Mucosa of gallbladder (tissue), 1 donor: ENCODE results near the gene FA2H. TPM values are rescaled to one million over a fixed set of nuclear protein-coding genes. Genes with fewer than 3 reads are reported as not detected.
A peak's percentile ranks its signal among the peaks of the same experiment; 100 is the strongest.
"Not testable (repeated sequence)": the region's sequence is repeated elsewhere in the genome, so short reads cannot be mapped to it uniquely, and the experiment has no call there.

Source experiments
- DNase-seq: peaks from one replicate; pipeline ENCODE4 v3.0.0-alpha.2; 2020; ENCODE audit warnings: low spot score
- total RNA-seq: library from RNA; stranded (reverse); gene quantifications from one replicate; pipeline ENCODE4 v1.2.1, GENCODE V29; 2021
- donor health status: DM: no; HTN: no; CAD: no.

The FA2H gene
- total RNA-seq, 1 donor from 2014 or later = 82.2 TPM

DNA sequence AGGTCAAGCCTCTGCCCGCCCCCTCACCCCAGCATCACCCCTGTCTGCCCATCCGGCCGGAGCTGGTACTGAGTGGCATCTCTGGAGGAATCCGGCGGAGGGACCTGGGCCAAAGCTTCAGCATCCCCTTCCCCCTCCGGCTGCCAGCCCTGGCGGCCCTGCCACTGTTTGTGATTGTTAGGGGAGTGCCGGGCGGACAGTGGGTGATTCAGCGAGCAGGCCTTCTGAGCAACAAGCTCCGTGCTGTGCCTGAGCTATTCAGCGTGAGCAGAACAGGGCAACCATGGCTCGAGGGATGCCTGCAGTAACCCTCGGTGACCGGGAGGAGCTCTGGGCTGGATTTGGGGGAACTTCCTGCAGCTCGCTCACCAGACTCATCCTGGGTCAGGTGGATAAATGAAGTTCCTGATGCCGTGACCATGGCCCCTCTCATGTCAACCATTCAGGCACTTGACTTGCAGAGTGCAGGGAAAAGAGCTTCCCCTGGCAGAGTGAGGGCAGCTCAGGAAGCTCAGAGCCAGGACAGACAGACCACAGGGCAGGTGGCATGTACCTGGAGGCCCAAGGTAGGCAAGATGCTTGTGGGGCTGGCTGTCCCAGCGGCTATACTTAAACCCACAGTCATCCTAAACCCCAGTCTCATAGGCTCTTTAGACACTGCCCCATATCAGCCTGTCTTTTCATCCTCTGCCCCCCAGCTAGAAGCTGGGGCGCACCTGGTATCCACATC, 49.6 kb downstream of the FA2H start:
- peak; percentile 59 for DNase-seq

DNA sequence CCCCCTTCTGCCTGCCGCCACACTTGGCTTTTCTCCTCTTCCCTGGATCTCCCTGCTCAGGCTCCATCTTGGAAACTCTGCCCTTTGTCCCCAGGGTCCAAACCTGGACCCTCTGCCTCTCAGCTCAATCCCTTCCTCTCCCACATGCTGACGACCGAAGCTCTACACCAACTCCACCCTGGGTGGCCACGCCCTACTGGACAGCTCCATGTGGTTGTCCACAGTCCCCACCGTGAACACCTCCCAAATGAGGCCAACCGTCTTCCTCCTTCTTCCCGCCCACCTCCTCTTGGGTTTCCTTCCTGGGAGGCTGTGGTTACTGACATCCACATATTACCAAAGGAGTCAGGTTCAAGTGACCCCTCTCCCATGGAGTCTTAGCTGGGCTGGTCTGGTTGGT, 51.4 kb downstream of the FA2H start:
- DNase-seq = no peak

DNA sequence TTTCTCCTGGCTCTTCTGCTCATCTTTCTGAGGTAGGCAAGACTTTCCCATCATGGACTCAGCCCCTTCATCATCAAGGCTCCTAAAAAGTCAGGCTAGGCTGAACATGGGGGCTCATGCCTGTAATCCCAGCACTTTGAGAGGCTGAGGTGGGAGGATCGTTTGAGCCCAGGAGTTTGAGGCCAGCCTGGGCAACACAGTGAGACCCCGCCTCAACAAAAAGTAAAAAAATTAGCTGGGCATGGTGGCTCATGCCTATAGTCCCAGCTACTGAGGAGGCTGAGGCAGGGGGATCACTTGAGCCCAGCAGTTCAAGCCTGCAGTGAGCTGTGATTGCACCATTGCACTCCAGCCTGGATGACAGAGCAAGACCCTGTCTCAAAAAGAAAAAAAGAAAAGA, 52.5 kb downstream of the FA2H start:
- DNase-seq = not testable (repeated sequence)

DNA sequence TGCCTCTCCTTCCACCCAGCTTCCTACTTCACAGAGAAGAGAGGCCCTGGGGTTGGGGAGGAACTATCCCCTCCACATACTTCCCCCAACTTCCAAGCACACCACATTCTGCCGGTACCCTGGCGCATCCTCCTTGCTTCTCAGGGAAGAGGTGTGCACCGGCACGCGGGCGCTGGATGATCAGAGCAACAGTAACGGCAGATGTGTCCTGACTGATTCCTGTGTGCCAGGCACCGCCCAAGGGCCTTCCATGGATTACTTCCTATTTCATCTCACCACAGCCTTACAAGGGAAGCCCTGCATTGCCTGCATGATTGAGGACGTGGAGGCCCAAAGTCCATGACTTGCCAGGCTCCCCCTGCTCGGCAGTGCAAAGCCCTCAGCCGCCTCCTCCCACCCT, 52.9 kb downstream of the FA2H start:
- no peak for DNase-seq

DNA sequence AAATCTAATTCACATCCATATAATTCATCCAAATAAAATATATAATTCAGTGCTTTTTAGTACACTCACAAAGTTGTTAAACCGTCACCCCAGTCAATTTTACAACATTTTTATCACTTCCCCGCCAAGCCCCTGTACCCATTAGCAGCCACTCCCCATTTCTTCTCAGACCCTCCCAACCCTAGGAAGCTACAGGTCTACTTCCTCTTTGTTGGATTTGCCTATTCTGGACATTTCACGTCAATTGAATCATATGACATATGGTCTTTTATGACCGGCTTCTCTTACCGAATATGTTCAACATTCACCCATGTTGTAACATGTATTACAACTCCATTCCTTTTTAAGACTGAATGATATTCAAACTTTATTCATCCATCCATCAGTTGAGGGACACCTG, 54.0 kb downstream of the FA2H start:
- no peak for DNase-seq

DNA sequence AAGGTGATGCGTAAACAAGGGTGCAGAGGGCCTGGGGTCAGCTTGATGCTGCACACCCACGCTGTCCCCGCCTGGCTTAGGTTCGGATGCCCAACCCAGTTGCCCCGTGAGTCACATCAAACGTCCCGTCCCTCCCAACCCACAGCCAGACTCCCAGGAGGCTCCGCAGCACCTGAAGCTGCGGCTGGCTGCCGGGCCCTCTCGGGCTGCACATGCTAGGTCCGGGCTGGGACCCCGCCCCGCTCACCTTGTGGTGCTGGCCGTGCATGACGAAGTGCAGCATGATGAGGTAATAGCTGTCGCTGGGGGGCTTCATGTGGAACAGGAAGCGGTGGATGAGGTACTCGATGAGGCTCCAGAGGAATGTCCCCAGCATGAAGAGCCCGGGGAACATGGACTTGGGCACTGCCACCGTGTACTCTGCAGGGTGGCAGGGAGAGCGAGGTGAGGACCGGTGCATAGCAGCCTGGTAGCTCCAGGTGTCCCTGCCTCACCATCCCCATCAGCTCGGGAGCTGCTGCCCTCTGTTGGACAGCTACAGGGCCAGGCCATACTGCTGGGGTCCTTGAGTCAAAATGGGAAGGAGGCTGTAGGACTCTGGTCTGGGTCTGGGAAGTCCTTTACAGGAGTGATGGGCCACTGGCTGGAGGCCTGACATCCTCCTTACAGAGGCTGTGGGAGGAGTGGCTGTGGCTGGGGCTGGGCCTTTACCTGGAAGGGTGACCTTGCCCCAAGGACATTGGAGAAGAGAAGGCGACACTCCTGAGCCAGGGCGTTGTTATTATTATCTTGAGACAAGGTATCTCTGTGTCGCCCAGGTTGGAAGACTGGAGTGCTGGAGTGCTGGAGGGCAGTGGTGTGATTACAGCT, 55.6 kb downstream of the FA2H start:
- DNase-seq = no peak

DNA sequence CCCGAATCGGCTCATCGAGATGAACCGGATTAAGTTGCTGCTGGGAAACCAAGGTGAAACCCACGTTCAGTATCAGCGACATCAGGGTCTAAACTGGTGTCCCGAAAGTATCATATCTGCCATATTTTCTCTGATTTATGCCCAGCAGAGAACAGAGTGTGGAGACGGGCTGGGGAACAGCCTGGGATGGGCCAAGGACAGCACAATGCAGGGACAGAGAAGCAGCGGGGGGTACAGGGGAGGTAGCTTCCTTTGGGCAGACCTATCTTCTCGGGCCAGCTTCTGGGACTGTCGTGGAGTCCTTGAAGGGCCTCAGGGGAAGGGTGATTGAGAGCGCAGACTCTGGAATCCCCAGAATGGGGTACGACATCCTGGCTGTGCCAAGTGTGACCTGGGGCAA, 56.5 kb downstream of the FA2H start:
- DNase-seq = no peak

DNA sequence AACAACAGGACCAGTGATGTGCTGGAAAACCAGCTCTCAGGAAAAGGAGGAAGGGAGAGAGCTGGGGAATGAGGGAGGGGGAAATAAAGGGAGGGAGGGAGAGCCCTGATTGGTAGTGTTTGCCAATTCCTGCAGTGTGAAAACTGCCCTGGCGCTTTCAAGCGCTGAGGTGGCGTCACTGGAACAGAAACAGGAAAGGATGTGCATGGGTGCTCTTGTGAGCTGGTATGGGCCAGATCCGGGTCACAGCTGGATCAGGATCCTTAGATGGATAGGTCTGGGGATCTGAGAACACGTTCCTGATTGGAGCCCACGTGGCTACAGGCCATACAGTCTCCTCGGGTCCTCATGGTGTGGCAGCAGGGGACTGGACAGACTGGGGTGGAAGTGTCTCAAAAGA, 57.3 kb downstream of the FA2H start:
- no peak for DNase-seq

DNA sequence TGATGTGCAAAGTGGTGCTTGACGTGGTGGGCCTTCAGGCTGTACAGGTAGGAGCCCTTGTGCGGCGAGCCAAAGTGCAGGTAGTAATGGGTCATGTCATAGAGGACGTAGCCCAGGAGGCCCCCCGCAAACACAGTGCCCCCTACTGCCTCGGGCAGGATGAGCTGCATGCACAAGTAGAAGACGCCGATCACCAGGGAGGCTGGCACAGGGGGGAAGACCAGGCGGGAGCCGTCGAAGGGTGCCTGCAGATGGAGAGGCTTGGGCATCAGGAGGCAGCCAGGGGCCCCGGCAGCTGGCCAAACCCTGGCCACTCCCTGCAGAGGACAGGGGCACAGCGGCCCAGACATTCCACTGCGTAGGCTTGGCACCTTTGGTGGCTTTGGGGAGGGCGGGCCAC, 58.3 kb downstream of the FA2H start:
- DNase-seq = no peak

DNA sequence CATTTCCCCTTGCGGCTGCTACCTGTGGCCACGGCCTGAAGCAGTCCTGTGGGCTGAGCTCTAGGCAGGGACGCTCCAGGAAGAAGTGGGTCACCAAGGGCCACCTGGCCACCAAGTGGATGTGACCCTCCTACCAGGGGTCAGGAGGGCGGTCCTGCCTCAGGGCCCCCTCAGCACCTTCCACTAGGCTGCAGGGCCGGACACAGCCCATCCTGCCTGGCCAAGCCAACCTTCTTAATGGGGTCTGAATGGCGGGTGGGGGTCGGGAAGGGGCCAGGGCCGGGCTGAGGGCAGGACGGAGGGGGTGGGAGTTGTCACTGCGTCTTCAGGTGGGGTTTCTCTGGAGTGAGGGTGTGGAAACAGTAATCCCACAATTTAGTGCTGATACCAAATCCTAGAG, 60.7 kb downstream of the FA2H start:
- DNase-seq = no peak

DNA sequence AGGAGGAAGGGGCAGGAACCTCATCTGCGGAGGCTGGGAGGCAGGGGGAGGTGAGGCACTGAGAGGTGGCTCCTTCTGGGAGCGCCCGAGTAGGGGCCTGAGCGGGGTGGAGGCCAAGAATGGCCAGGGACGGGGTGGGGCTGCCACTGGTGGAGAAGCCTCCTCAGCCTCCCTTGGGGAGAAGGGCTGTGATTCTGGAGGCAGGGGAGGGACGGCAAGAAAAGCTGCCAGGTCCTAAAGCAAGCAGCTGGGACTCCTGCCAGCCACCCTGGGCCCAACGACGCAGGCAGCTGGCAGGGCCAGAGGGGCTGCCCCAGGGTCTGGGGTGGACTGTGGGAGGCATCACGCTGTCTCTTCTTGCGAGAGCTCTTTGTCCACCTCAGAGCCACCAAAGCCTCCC, 61.3 kb downstream of the FA2H start:
- DNase-seq = no peak

DNA sequence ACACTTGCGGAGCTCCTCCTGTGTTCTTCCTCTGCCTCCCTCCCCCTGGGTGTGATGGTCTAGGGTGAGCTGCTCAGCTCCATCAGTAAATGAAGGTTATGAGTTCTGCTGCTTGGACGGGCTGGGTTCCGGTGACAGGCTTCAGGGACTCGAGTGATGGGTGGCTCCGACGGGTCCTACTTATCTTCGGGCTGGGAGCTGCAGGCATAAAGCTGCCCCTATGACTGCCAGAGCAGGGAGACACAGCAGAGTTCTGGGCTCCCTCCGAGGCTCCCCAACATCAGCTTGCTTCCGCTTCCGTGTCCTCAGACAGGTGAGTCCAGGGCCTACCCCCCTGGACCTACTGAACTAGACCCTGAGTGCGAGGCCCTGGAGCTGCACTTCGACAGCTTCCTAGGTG, 62.7 kb downstream of the FA2H start:
- no peak for DNase-seq

DNA sequence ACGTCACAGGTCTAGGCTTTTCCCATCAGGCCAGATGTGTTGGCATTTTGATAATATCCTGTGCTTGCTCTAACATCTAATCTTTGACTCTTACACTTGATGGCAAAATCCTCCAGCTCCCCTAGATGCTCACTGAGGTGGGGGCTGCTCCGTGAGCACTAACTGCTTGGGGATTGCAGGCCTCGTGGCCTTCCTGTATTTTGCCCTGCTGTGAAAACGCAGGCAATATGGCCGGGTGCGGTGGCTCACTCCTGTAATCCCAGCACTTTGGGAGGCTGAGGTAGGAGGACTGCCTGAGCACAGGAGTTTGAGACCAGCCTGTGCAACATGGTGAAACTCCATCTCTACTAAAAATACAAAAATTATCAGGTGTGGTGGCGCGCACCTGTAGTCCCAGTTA, 64.2 kb downstream of the FA2H start:
- DNase-seq = no peak

DNA sequence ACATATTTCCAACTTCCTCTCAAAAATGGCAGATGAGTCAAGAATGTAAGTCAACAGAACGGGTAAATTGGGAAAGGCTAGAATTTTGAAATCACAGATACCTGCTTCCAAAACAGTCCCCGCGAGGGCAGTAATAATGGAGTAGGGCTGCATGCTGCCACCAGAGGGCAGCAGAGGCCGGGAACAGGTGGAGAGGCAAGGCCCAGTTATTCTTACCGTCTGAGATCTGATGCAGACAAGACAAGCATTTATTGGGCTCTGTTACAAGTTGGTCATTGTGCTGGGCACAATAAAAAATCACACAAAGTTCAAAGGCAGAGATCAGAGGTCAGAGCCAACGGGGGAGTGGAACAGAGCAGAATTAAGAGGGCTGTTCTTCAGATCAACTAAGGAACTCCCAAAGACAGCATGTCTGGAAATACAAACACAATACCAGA, 65.2 kb downstream of the FA2H start:
- DNase-seq = peak; percentile 83

DNA sequence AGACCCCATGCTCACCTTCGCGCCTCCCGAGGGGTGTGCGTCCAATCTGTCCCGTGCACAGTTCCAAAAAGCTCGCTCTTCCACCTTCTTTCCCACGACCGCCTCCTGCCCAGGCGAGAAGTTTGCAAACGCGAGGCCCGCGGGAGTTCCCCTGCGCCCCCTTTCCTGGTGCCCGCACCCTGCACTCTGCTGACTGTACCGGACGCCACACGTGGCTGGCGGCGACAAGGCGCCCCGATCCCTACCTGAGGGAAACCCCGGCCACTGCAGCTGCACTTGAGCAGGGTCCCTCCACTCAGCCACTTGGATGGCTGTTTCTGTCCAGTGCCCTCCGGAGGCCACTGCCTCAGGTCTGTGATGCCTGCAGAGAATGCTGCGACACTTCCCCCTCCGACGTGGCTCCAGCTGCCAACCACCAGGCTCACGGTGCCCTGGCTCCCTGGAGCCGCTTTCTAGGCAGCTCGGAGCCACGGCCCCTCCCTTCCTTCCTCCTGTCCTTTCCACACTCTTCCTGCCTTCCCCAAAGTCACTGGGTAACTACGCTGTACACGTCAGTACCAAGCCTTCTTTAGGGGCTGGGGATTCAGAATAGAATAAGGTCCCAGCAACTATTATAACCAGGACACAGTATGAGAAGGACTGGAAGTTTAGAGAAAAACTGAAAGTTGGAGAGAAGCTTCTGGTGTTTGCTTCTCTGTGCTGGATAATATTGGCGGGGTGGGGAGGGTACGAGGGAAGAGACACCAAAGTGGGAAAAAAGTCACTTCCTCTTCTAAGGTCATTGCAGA, 74.0 kb downstream of the FA2H start, which contains the start of gene MLKL:
MLKL (minus strand) TSS at position 425 of the 788 bp plus-strand sequence. CDS start 5,105 bp downstream, outside the sequence.
- peak; percentile 30 for DNase-seq

DNA sequence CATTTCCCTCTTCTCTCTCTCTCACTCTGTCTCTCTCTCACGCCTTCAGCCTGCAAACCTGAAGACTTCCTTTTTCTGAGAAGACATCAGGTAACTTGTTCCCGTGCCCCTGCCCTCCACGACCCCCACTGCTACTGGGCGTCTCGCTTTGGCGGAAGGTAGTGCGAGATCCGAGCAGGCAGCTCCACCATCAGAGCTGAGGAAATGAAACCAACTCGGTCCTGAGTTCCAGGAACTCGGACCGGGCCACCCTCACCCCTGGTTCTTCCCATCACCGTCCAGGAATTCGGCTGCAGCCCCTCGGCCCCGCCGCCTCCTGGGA, 74.5 kb downstream of the FA2H start:
- peak; percentile 18 for DNase-seq

DNA sequence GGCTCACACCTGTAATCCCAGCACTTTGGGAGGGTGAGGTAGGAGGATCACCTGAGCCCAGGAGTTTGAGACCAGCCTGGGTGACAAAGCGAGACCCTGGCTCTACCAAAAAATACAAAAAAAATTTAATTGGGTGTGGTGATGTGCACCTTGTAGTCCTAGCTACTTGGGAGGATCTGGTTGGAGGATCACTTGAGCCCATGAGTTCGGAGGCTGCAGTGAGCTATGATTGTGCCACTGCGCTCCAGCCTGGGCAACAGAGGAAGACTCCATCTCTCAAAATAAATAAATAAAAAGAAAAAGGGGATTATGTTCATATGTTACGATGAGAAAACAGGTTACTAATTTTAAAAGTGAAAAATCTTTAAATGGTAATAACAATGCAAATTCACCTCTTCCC, 75.0 kb downstream of the FA2H start:
- no peak for DNase-seq

DNA sequence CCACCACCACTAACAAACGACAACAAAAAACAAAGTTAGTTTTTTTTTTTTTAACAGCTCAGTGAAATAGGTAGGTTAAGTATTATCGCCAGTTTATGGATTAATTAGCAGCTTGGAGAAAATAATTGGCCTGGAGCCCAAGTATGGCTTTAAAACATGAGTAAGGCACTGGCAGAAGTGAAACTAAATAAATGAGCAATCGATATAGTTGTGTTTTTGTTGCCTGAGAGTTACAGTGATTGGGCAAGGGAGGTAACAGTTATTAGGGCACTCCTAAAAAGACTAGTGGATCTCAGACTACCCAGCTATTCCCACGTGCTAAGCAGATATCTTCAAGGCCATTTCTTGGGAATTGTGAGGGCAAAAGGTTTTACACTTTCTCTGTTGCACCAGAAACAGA, 76.4 kb downstream of the FA2H start:
- no peak for DNase-seq

DNA sequence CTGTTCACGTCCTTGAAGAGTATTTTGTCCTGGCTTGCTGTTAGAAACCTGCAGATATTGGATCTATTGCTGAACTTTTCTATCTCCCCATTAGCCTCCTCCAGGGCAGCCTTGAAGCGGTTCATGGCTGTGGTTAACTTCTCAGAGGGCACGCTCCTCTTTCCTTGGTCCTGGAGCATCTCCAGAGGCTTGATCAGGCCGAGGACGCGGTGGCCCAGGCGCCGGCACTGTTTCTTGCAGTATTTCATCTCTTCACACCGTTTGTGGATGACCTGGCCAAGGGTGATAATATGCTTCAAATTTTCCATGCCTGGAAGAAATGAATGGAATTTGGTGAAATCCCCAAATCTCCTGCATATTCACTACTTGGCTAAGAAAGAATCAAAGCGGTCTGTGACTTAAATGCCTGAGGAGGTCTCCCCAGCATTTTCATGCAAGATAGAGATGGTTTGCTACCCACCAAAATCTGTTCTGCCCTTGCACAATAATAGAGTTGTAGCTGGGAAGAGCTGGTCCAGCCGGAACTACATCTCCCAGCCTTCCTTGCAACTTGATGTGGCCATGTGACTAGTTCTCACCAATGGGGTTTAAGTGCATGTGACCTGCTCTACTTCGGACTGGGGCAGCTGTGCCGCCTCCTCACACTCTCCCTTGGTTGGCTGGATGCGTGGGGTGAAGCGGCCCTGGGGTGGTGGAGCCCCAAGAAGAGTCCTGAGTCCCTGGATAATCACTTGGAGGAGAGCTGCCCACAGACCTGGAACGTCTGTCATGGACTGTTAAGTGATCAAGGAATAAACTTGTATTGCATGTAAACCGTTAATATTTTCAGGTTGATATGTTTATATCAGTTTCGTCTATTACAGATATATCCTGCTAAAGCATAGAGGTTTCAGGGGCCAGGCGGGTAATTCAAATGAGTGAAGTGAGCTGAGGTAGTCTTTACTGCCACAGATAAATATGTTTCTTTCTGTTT, 78.9 kb downstream of the FA2H start:
- DNase-seq = peak; percentile 90

DNA sequence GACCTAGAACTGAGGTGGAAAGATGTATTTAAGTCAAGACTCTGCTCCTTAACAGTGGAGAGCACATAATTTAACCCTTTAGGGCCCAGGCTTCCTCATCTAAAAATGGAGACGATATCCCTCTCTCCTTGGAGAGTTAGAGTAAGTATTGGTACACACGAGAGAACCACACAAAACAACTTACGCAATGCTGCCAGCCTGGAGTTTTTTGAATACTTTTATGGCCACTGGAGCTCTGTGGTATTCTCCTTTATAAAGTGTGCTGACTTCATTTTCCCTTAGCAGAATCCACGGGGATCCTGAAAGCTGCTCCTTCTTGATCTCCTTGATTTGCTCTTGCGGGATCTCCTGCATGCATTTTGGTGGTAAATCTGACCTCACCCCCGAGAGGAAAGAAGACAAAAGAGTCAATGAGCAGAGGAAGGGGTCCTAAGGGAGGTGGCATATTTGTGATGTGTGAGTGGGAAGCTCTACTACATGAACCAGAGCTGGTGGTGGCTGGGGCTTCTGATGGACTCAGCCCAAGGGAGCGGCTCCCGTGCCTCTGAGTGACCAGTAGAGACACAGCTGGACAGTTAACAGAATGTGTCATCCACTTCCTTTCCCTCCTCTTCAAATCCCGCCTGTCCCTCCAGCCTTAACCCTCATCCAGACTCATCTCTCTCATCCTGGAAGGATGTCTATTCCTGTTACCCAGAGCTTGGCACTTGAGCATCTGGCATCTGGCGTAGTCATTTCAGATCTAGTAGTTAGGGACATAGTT, 83.3 kb downstream of the FA2H start:
- no peak for DNase-seq
